Measurements from ENCODE around the gene HECTD4.

GRCh38 chr12:112309797-112310196, 72.4 kb downstream of the HECTD4 start:
- no peak for TF ChIP-seq GATA1 (IDR thresholded peaks at IDR 0.05; ENCODE audit: low read depth, low read length)
- no peak for TF ChIP-seq POLR2A (IDR thresholded peaks at IDR 0.05; ENCODE audit: low read length)

Measured in erythroblast (primary cell).